SIG-M5 (cell line): ENCODE data around the gene SH2D6.
"Not testable (repeated sequence)": the region's sequence is repeated elsewhere in the genome, so short reads cannot be mapped to it uniquely, and the experiment has no call there.

Experiments used
- DNase-seq: peaks from one replicate; lab custom pipeline; 2025; lab: John Stamatoyannopoulos, UW

Gene SH2D6

GRCh38 chr2:85418132-85419008 lies at the start of gene SH2D6:
SH2D6 (plus strand) TSS chr2:85418714; CDS start chr2:85429466, 10,752 bp downstream.
- no peak for DNase-seq

GRCh38 chr2:85368921-85369320 lies 49.6 kb upstream of the SH2D6 start:
- no peak for DNase-seq

- DNase-seq = no peak
Measured at GRCh38 chr2:85369500-85369899, 49.0 kb upstream of the SH2D6 start.

- DNase-seq = no peak
Measured at GRCh38 chr2:85371045-85371444, 47.5 kb upstream of the SH2D6 start.

GRCh38 chr2:85376291-85377065 lies 42.0 kb upstream of the SH2D6 start:
- no peak for DNase-seq

GRCh38 chr2:85377083-85377482 lies 41.4 kb upstream of the SH2D6 start:
- no peak for DNase-seq

GRCh38 chr2:85378257-85378656 lies 40.3 kb upstream of the SH2D6 start:
- DNase-seq = no peak

GRCh38 chr2:85380048-85380447 lies 38.5 kb upstream of the SH2D6 start:
- DNase-seq = no peak

GRCh38 chr2:85383151-85383550 lies 35.4 kb upstream of the SH2D6 start:
- not testable (repeated sequence) for DNase-seq

GRCh38 chr2:85383850-85384249 lies 34.7 kb upstream of the SH2D6 start:
- no peak for DNase-seq

- DNase-seq = no peak
Measured at GRCh38 chr2:85385746-85386145, 32.8 kb upstream of the SH2D6 start.

GRCh38 chr2:85387754-85388153 lies 30.8 kb upstream of the SH2D6 start:
- no peak for DNase-seq

- DNase-seq = no peak
Measured at GRCh38 chr2:85388878-85389538, 29.5 kb upstream of the SH2D6 start.

GRCh38 chr2:85390941-85391669 lies 27.4 kb upstream of the SH2D6 start:
- no peak for DNase-seq

GRCh38 chr2:85393836-85394235 lies 24.7 kb upstream of the SH2D6 start:
- no peak for DNase-seq

GRCh38 chr2:85394261-85394681 lies 24.2 kb upstream of the SH2D6 start:
- DNase-seq = no peak

GRCh38 chr2:85394976-85395375 lies 23.5 kb upstream of the SH2D6 start:
- no peak for DNase-seq

GRCh38 chr2:85395912-85396475 lies 22.5 kb upstream of the SH2D6 start:
- DNase-seq = no peak

- no peak for DNase-seq
Measured at GRCh38 chr2:85396531-85397470, 21.7 kb upstream of the SH2D6 start.

GRCh38 chr2:85397925-85398331 lies 20.6 kb upstream of the SH2D6 start:
- DNase-seq = no peak
